Measurements from ENCODE around the gene GADL1.

The GADL1 gene

GRCh38 chr3:30764891-30765290, 129.6 kb downstream of the GADL1 start:
- TF ChIP-seq, protein P1, sequence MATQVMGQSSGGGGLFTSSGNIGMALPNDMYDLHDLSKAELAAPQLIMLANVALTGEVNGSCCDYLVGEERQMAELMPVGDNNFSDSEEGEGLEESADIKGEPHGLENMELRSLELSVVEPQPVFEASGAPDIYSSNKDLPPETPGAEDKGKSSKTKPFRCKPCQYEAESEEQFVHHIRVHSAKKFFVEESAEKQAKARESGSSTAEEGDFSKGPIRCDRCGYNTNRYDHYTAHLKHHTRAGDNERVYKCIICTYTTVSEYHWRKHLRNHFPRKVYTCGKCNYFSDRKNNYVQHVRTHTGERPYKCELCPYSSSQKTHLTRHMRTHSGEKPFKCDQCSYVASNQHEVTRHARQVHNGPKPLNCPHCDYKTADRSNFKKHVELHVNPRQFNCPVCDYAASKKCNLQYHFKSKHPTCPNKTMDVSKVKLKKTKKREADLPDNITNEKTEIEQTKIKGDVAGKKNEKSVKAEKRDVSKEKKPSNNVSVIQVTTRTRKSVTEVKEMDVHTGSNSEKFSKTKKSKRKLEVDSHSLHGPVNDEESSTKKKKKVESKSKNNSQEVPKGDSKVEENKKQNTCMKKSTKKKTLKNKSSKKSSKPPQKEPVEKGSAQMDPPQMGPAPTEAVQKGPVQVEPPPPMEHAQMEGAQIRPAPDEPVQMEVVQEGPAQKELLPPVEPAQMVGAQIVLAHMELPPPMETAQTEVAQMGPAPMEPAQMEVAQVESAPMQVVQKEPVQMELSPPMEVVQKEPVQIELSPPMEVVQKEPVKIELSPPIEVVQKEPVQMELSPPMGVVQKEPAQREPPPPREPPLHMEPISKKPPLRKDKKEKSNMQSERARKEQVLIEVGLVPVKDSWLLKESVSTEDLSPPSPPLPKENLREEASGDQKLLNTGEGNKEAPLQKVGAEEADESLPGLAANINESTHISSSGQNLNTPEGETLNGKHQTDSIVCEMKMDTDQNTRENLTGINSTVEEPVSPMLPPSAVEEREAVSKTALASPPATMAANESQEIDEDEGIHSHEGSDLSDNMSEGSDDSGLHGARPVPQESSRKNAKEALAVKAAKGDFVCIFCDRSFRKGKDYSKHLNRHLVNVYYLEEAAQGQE (tag by site-specific recombination; IDR thresholded peaks at IDR 0.05), result no peak
- no peak for TF ChIP-seq ZNF214 (tag by site-specific recombination; IDR thresholded peaks at IDR 0.05; ENCODE audit: borderline replicate concordance)
- Histone ChIP-seq H3K36me3 (ENCODE audit: control insufficient read depth in 2 of 2, insufficient read depth in 1 of 2, low read length in 2 of 2) (no peaks in the 10 kb centered on the region), H3K27ac (ENCODE audit: extremely low read depth, low read depth, low read length) (no peak overlapping the region), H3K4me1 (ENCODE audit: control insufficient read depth, insufficient read depth, low read length) (no peaks in the 10 kb centered on the region), H3K9me3 (ENCODE audit: control insufficient read depth, insufficient read depth, low read depth, low read length) (no peaks in the 10 kb centered on the region), H3K4me3 (ENCODE audit: low read depth, low read length) (no peak overlapping the region)
- POLR2A ChIA-PET, result no interaction called here
- CTCF ChIA-PET, result interaction anchor here (0.6 kb wide), 1 partner anchor 72 kb away, joined by 3 read pairs; no protein-coding TSS in a partner anchor

- TF ChIP-seq, protein P2, sequence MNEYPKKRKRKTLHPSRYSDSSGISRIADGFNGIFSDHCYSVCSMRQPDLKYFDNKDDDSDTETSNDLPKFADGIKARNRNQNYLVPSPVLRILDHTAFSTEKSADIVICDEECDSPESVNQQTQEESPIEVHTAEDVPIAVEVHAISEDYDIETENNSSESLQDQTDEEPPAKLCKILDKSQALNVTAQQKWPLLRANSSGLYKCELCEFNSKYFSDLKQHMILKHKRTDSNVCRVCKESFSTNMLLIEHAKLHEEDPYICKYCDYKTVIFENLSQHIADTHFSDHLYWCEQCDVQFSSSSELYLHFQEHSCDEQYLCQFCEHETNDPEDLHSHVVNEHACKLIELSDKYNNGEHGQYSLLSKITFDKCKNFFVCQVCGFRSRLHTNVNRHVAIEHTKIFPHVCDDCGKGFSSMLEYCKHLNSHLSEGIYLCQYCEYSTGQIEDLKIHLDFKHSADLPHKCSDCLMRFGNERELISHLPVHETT (tag by site-specific recombination; IDR thresholded peaks at IDR 0.05), result no peak
- TF ChIP-seq GLIS2 (tag by site-specific recombination; IDR thresholded peaks at IDR 0.05) (no peak), ZNF561 (tag by site-specific recombination; IDR thresholded peaks at IDR 0.05; ENCODE audit: borderline replicate concordance) (no peak), ZNF610 (tag by site-specific recombination; IDR thresholded peaks at IDR 0.05; ENCODE audit: borderline replicate concordance) (no peak), HIC1 (tag by site-specific recombination; IDR thresholded peaks at IDR 0.05) (no peak), ZNF394 (tag by site-specific recombination; IDR thresholded peaks at IDR 0.05; ENCODE audit: borderline replicate concordance) (no peak), OVOL3 (tag by site-specific recombination; IDR thresholded peaks at IDR 0.05) (no peak), ZNF658 (tag by site-specific recombination; IDR thresholded peaks at IDR 0.05) (no peak), ZNF404 (tag by site-specific recombination; IDR thresholded peaks at IDR 0.05) (no peak), ZXDB (tag by site-specific recombination; IDR thresholded peaks at IDR 0.05) (no peak), ZNF501 (tag by site-specific recombination; IDR thresholded peaks at IDR 0.05) (no peak)
- TF ChIP-seq, protein P3, sequence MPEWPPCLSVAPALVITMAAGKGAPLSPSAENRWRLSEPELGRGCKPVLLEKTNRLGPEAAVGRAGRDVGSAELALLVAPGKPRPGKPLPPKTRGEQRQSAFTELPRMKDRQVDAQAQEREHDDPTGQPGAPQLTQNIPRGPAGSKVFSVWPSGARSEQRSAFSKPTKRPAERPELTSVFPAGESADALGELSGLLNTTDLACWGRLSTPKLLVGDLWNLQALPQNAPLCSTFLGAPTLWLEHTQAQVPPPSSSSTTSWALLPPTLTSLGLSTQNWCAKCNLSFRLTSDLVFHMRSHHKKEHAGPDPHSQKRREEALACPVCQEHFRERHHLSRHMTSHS (tag by site-specific recombination; IDR thresholded peaks at IDR 0.05), result no peak
- TF ChIP-seq, protein P4, sequence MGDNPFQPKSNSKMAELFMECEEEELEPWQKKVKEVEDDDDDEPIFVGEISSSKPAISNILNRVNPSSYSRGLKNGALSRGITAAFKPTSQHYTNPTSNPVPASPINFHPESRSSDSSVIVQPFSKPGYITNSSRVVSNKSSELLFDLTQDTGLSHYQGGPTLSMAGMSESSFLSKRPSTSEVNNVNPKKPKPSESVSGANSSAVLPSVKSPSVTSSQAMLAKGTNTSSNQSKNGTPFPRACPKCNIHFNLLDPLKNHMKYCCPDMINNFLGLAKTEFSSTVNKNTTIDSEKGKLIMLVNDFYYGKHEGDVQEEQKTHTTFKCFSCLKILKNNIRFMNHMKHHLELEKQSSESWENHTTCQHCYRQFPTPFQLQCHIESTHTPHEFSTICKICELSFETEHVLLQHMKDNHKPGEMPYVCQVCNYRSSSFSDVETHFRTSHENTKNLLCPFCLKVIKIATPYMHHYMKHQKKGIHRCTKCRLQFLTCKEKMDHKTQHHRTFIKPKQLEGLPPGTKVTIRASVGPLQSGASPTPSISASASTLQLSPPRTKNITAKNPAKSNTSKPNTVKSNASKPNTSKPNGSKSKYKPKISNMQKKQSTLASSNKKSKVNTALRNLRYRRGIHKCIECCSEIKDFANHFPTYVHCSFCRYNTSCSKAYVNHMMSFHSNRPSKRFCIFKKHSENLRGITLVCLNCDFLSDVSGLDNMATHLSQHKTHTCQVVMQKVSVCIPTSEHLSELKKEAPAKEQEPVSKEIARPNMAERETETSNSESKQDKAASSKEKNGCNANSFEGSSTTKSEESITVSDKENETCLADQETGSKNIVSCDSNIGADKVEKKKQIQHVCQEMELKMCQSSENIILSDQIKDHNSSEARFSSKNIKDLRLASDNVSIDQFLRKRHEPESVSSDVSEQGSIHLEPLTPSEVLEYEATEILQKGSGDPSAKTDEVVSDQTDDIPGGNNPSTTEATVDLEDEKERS (tag by site-specific recombination; IDR thresholded peaks at IDR 0.05), result no peak
- Histone ChIP-seq H3K4me1 (ENCODE audit: control insufficient read depth, insufficient read depth, low read length) (no peaks in the 10 kb centered on the region), H3K36me3 (ENCODE audit: control insufficient read depth in 2 of 2, insufficient read depth in 1 of 2, low read length in 2 of 2) (no peaks in the 10 kb centered on the region), H3K27ac (ENCODE audit: extremely low read depth, low read depth, low read length) (no peak overlapping the region), H3K4me3 (ENCODE audit: low read depth, low read length) (no peak overlapping the region), H3K9me3 (ENCODE audit: control insufficient read depth, insufficient read depth, low read depth, low read length) (no peaks in the 10 kb centered on the region)
- ChIA-PET POLR2A (no interaction called here), CTCF (no interaction called here)
Observed at GRCh38 chr3:30764281-30764680, 130.2 kb downstream of the GADL1 start.
